RPMI7951 (cell line): ENCODE results near the gene GPS2. TPM values are rescaled to one million over a fixed set of nuclear protein-coding genes. Genes with fewer than 3 reads are reported as not detected.

Source experiments
- total RNA-seq: library from RNA; depleted of rRNA; stranded (reverse); fragments of >200 nt; shearing (Covaris generic); gene quantifications from 2 replicates; pipeline ENCODE4 v1.2.3, GENCODE V29; 2014; rRNA removed

The GPS2 gene
- total RNA-seq, 1 experiment from 2014 or later: 97.9 TPM

Other genes starting within 250 kb of the GPS2 start
- gene CLEC10A, start 235.1 kb downstream of the GPS2 start, total RNA-seq: not detected in 2 replicates
- not detected in 2 replicates for gene ASGR2, start 200.5 kb downstream of the GPS2 start, total RNA-seq
- gene ASGR1, start 136.0 kb downstream of the GPS2 start, total RNA-seq: not detected in 2 replicates
- 6.5 and 6.6 TPM in 2 replicates for gene DLG4, start 95.5 kb downstream of the GPS2 start, total RNA-seq
- 287 and 295 TPM in 2 replicates for gene ACADVL, start 95.4 kb downstream of the GPS2 start, total RNA-seq
- 24.6 and 25.0 TPM in 2 replicates for gene DVL2, start 80.8 kb downstream of the GPS2 start, total RNA-seq
- 24.7 and 40.3 TPM in 2 replicates for gene PHF23, start 75.9 kb downstream of the GPS2 start, total RNA-seq
- gene GABARAP, start 72.9 kb downstream of the GPS2 start, total RNA-seq: 451 and 468 TPM in 2 replicates
- gene CTDNEP1, start 63.6 kb downstream of the GPS2 start, total RNA-seq: 37.4 and 38.0 TPM in 2 replicates
- 23.7 and 28.2 TPM in 2 replicates for gene ELP5, start 63.1 kb downstream of the GPS2 start, total RNA-seq
- gene CLDN7, start 52.9 kb downstream of the GPS2 start, total RNA-seq: 0.48 and 2.0 TPM in 2 replicates
- gene SLC2A4, start 33.6 kb downstream of the GPS2 start, total RNA-seq: 0.20 TPM in 1 of 2 replicates, not detected in the other
- gene YBX2, start 20.7 kb downstream of the GPS2 start, total RNA-seq: 0.49 and 0.60 TPM in 2 replicates
- gene EIF5A, start 7.7 kb downstream of the GPS2 start, total RNA-seq: 414 and 526 TPM in 2 replicates
- gene NEURL4, start 14.0 kb upstream of the GPS2 start, total RNA-seq: 3.5 and 4.8 TPM in 2 replicates
- 0.12 and 0.20 TPM in 2 replicates for gene ACAP1, start 21.2 kb upstream of the GPS2 start, total RNA-seq
- gene KCTD11, start 36.8 kb upstream of the GPS2 start, total RNA-seq: 3.4 and 5.1 TPM in 2 replicates
- gene TMEM95, start 39.8 kb upstream of the GPS2 start, total RNA-seq: not detected in 2 replicates
- 0.60 and 0.78 TPM in 2 replicates for gene TNK1, start 65.7 kb upstream of the GPS2 start, total RNA-seq
- gene PLSCR3, start 79.2 kb upstream of the GPS2 start, total RNA-seq: 20.8 and 23.2 TPM in 2 replicates
- 177 and 229 TPM in 2 replicates for gene TMEM256, start 88.7 kb upstream of the GPS2 start, total RNA-seq
- 3.7 and 4.2 TPM in 2 replicates for gene NLGN2, start 92.5 kb upstream of the GPS2 start, total RNA-seq
- 0.10 TPM in 1 of 2 replicates, not detected in the other for gene SPEM1, start 105.0 kb upstream of the GPS2 start, total RNA-seq
- not detected in 2 replicates for gene SPEM2, start 110.3 kb upstream of the GPS2 start, total RNA-seq
- not detected in 2 replicates for gene SPEM3, start 113.5 kb upstream of the GPS2 start, total RNA-seq
- gene TMEM102, start 120.1 kb upstream of the GPS2 start, total RNA-seq: 2.9 and 5.5 TPM in 2 replicates
- 2.0 and 4.1 TPM in 2 replicates for gene FGF11, start 124.2 kb upstream of the GPS2 start, total RNA-seq
- gene CHRNB1, start 129.7 kb upstream of the GPS2 start, total RNA-seq: 10.4 and 11.9 TPM in 2 replicates
- gene ZBTB4, start 164.3 kb upstream of the GPS2 start, total RNA-seq: 14.3 and 14.8 TPM in 2 replicates
- not detected in 2 replicates for gene SLC35G6, start 166.1 kb upstream of the GPS2 start, total RNA-seq
- gene POLR2A, start 169.0 kb upstream of the GPS2 start, total RNA-seq: 15.4 and 22.3 TPM in 2 replicates
- gene TNFSF12, start 233.7 kb upstream of the GPS2 start, total RNA-seq: 8.8 and 9.2 TPM in 2 replicates
- gene TNFSF13, start 243.4 kb upstream of the GPS2 start, total RNA-seq: 0.10 and 0.60 TPM in 2 replicates
- 53.5 and 59.0 TPM in 2 replicates for gene SENP3, start 246.6 kb upstream of the GPS2 start, total RNA-seq